ENCODE measurements around the gene STS. TPM values are rescaled to one million over a fixed set of nuclear protein-coding genes. Genes with fewer than 3 reads are reported as not detected.

STS gene
- total RNA-seq, 1 donor, result 3.3 TPM

DNA sequence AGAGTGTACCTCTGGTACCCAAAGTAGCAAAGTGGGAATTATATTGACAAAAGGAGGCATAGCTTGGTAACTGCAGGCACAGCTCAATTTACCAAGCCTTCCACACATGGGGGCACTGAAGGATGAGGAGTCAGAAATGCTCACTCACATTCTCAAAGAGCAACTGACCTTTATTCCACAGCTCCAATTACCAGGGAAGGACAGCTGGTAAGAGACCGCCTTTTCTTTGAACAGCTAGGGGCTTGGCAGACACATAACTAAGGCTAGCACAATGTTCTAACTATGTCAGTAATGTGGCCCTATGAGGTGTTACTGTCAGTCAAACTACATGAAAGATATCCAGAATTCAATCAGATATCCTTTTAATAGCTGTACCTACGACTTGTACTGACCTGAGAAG, 20.5 kb upstream of the STS start:
- no peaks in the 10 kb centered on the region for H3K27me3 ChIP-seq (ENCODE audit: insufficient read depth, low read length)
- no peaks in the 10 kb centered on the region for H3K9me3 ChIP-seq (ENCODE audit: low read depth, low read length)
- no peak overlapping the region for H3K4me3 ChIP-seq (ENCODE audit: low read length)
- peaks cover under 1% of the 10 kb centered on the region for H3K4me1 ChIP-seq (ENCODE audit: insufficient read depth, low read length)

DNA sequence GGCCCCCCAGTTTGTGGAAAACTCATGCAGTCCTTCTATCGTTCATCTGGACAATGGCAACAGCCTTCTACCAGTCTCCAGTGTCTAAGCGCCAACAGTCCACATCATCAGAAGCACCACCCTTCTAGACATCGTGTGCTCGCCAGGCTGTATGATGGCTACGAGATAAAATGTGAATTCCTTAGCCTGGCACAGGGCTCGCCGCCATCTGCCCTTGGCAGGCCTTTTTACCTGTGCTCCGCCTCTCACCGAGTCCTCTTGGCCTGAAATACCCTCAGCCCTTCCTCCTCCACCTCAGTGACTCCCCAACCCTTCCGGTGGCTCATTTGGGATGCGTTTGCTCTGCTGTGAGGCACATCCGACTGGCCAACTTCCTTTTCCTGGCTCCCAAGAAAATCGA, 15.9 kb upstream of the STS start:
- no peaks in the 10 kb centered on the region for H3K9me3 ChIP-seq (ENCODE audit: low read depth, low read length)
- H3K4me1 ChIP-seq (ENCODE audit: insufficient read depth, low read length), result peaks cover 16% of the 10 kb centered on the region
- no peak overlapping the region for H3K4me3 ChIP-seq (ENCODE audit: low read length)
- no peaks in the 10 kb centered on the region for H3K27me3 ChIP-seq (ENCODE audit: insufficient read depth, low read length)

DNA sequence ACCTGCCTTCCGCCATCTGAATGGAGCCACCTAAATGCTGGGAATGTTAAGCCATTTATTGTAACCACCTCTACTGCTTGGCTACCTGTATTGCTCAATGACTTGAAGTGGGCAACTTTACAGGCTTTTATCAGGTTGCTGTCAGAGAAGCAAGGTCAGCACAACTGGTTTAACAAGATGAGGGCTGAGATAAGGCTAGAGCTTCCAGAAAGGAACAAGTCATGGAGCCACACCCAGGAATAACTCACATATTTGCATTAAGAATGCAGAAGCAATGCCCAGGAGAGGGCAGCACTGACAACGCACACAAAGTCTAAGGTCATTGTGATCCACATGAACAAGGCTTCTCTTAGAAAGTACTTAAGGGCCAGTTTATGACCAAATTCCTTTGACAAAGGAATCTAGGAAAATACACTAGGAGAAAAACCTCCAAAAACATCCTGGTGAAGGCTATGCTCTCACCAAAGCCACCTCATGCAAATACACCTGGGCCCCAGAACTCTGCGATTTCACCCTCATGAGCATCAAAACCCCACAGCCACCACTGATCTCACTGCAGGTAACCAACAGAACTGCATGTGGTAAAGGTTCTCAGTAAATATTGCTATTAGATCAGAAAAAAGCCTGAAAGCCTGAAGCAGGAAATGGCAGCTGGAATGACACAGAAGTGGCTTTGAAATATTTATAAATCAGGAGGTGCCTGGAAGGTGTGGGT, 15.0 kb upstream of the STS start:
- no peaks in the 10 kb centered on the region for H3K9me3 ChIP-seq (ENCODE audit: low read depth, low read length)
- no peak overlapping the region for H3K4me3 ChIP-seq (ENCODE audit: low read length)
- peaks cover 16% of the 10 kb centered on the region for H3K4me1 ChIP-seq (ENCODE audit: insufficient read depth, low read length)
- H3K27me3 ChIP-seq (ENCODE audit: insufficient read depth, low read length), result no peaks in the 10 kb centered on the region

DNA sequence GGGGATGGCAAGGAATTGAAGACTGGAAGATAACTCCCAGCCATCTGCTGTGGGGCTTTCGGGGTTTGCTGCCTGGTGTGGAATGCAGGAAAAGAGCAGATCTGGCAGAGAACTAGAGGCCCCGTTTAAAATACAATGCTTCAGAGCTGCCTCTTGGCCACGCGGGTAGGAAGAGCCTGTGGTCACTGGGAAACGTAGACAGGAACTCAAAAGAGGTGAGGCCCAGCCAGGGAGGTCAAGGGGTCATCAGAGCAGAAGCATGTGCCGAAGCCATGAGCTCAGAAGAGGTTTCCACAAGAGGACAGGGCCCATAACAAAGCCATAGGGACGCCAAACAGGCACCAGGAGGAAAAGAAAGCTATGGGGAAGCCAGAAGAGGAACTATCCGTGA, 14.5 kb upstream of the STS start:
- H3K9me3 ChIP-seq (ENCODE audit: low read depth, low read length), result no peaks in the 10 kb centered on the region
- H3K4me1 ChIP-seq (ENCODE audit: insufficient read depth, low read length), result peaks cover 16% of the 10 kb centered on the region
- no peak overlapping the region for H3K4me3 ChIP-seq (ENCODE audit: low read length)
- no peaks in the 10 kb centered on the region for H3K27me3 ChIP-seq (ENCODE audit: insufficient read depth, low read length)

DNA sequence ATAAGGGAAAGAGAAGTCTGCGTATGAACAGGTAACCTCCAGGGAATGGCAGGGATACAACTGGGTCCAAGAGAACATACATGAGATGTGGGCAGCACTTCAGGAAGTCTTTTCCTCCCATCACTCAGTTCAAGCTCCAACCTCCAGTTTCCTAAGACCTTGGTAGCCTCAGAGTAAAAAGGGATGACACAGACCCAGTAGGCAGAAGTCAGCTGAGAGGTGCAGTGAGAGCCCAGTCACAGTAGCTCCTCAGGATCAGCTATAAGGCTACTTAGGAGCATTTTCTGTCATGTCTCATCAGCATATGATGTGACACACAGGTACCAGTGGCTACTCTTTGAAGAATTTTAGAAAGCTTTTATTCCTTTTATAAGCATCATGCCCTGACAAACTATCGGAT, 12.5 kb upstream of the STS start:
- H3K27me3 ChIP-seq (ENCODE audit: insufficient read depth, low read length), result no peaks in the 10 kb centered on the region
- H3K4me3 ChIP-seq (ENCODE audit: low read length), result no peak overlapping the region
- H3K9me3 ChIP-seq (ENCODE audit: low read depth, low read length), result no peaks in the 10 kb centered on the region
- H3K4me1 ChIP-seq (ENCODE audit: insufficient read depth, low read length), result peaks cover 16% of the 10 kb centered on the region

DNA sequence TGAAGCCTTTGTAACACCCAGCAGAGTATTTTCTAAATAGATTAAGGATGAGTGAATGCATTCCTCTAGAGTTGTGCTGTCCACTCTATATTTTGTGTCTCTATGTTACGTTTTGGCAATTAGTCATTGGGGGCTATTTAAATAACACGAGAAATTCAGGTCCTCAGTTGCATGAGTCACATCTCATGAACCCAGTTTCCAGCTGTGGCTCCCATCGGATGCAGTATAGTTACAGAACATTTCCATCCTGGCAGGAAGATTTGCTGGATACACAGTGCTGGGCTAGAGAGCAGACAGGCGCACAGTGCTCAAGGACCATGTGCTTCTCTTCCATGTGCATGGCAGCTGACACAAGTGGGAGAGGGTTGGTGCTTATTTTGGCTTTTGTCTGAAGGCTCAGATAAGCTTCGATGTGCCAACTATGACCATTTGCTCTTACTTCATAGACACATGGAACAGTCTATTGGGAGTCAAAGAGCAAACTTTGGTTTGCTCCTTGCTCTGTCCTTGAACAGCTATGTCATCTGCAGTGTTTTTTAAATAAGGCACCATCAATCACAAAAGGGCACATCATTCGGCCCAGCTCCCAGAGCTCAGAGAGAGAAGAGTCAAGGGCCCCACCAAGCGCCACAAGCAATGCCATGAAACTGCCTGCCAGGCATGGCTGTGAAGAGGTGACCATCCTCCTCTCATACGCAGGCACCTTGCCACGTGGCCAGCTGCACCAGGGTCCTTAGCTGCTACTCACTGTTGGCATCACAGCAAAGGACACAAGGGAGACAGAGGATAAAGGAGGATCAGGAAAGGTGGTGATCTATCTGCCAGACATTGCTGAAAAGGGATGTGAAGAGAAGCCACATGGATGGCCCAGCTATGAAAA, 8.1 kb upstream of the STS start:
- no peaks in the 10 kb centered on the region for H3K27me3 ChIP-seq (ENCODE audit: insufficient read depth, low read length)
- no peaks in the 10 kb centered on the region for H3K9me3 ChIP-seq (ENCODE audit: low read depth, low read length)
- no peak overlapping the region for H3K4me3 ChIP-seq (ENCODE audit: low read length)
- H3K4me1 ChIP-seq (ENCODE audit: insufficient read depth, low read length), result no peaks in the 10 kb centered on the region

DNA sequence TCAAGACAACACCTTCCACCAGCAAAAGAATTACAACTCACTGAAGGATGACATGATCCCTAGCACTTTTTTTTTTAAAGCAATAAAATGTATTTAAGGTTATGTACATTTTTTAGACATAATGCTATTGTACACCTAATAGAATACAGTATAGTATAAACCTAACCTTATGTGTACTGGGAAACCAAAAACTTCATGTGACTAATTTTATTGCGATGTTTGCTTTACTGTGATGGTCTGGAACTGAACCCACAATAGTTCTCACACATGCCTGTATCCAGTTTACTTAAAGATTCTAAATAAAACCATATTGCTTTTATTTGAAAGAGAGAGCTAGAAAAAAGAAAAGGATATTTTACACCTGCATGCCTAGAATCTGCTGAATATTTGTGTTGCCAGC, 4.4 kb upstream of the STS start:
- Histone ChIP-seq H3K27me3 (ENCODE audit: insufficient read depth, low read length) (no peaks in the 10 kb centered on the region), H3K9me3 (ENCODE audit: low read depth, low read length) (no peaks in the 10 kb centered on the region), H3K4me3 (ENCODE audit: low read length) (no peak overlapping the region), H3K4me1 (ENCODE audit: insufficient read depth, low read length) (peaks cover 22% of the 10 kb centered on the region)

DNA sequence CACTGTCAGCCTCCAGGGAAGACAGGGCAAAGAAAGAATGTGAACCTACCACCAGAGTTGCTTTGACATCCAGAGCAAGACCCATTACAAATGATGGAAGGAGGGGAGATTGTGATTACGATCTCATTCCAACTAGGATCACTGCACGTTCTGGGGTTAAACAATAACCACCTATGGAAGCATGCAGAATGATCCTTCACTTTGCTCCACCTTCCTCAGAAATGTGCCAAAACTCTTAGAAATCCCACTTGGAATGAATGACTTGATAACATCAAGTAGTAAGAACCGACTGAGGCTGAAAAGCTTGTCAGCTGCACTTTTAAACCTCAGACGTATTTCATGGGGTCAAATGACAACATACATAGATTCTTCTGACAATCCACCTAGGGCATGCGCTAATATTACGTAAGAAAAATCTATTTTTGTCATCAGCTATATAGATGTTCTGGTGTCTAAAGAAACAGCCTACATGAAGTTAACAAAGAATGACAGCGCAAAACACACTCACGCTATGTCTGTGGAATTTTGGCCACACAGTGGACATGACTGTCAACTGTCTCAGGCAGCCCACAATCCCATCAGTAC, 3.5 kb upstream of the STS start:
- Histone ChIP-seq H3K4me1 (ENCODE audit: insufficient read depth, low read length) (peaks cover 22% of the 10 kb centered on the region), H3K4me3 (ENCODE audit: low read length) (no peak overlapping the region), H3K9me3 (ENCODE audit: low read depth, low read length) (no peaks in the 10 kb centered on the region)

DNA sequence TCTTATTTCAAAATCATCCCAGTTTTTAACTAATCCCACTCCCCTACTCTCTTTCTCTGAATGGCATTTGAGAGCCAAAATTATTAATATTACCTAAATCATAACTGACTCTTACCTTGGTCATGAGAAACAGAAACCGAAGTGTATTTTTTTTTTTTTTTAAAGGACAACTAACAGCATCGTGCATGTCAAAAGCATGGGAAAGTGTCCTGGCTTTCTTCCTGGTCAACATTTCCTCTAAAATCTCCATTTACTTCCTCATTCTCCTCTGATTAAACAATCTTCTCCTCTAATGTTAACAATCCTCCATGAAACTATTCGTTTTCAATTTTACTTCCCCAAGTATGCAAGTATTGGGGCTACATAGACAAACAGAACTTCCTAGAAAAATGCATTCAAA, 2.1 kb upstream of the STS start:
- Histone ChIP-seq H3K27me3 (ENCODE audit: insufficient read depth, low read length) (no peaks in the 10 kb centered on the region), H3K9me3 (ENCODE audit: low read depth, low read length) (no peaks in the 10 kb centered on the region), H3K4me1 (ENCODE audit: insufficient read depth, low read length) (peaks cover 22% of the 10 kb centered on the region), H3K4me3 (ENCODE audit: low read length) (no peak overlapping the region)

More for the DNA sequence above, 3.5 kb upstream of the STS start:
- no peaks in the 10 kb centered on the region for H3K27me3 ChIP-seq (ENCODE audit: insufficient read depth, low read length)

DNA sequence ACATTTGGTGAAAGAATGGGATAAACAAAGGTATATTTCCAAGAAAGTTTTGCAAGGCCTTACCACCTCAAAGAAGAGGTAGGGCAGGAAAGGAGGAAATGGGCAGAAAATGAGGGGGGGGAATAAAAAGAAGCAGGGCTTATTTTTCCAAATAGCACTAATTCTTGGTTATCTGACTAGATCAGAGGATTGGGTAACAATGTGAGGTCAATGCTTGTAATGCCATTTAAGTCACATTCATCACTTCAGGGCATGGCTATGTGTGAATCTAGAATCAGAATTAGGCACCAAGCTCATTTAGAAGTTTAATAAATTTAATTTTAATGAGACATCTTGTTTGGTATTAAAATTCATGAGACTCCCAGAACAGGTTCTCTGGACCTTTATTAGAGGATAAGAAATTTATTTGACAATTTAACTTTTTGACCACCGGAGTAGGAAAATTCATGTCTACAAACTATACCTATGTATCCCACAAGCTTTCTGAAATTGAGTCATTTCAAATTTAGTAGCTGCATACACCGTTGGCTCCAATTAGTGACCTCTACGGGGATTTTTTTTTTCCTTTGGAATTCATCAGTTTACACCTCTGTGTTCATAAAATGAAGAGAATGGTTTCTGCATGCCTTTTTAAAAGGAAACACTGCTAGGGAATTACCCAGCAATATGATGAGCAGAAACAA, 1.4 kb upstream of the STS start:
- Histone ChIP-seq H3K4me3 (ENCODE audit: low read length) (no peak overlapping the region), H3K9me3 (ENCODE audit: low read depth, low read length) (no peaks in the 10 kb centered on the region), H3K4me1 (ENCODE audit: insufficient read depth, low read length) (peaks cover 22% of the 10 kb centered on the region), H3K27me3 (ENCODE audit: insufficient read depth, low read length) (no peaks in the 10 kb centered on the region)

DNA sequence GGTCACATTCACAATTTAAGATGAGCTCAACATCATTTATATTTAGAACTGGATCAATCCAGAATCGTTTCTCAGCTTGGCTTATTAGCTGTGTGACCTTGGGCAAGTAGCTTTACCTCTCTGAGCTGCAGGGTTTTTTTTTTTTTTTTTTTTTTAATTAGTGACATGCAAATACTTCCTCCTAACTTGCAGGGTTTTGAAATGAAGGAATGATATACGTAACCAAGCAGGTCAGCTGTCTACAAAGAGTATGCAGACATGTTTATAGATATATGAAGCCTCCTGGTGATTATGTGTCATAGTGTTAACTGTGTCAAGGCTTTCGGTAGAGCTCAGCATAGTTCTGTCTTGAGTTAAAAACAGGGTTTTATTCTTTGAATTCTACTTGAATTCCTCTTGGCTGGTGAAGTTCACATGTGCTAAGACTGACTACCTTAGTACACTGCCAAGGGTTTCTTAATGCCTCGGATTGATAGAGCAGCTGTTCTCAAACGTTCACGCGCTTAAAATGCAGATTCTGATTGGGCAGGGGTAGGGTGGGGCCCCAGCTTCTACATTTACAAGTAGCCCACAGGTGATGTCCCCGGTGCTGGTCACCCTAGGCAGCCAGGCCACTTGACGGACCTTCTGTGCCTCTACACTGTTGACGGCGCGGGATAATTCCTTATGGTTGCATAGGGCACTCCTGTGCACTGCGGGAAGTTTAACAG, 654 bp upstream of the STS start:
- Histone ChIP-seq H3K9me3 (ENCODE audit: low read depth, low read length) (no peaks in the 10 kb centered on the region), H3K4me3 (ENCODE audit: low read length) (peak overlapping the region; percentile 91), H3K27me3 (ENCODE audit: insufficient read depth, low read length) (no peaks in the 10 kb centered on the region), H3K4me1 (ENCODE audit: insufficient read depth, low read length) (peaks cover 22% of the 10 kb centered on the region)

DNA sequence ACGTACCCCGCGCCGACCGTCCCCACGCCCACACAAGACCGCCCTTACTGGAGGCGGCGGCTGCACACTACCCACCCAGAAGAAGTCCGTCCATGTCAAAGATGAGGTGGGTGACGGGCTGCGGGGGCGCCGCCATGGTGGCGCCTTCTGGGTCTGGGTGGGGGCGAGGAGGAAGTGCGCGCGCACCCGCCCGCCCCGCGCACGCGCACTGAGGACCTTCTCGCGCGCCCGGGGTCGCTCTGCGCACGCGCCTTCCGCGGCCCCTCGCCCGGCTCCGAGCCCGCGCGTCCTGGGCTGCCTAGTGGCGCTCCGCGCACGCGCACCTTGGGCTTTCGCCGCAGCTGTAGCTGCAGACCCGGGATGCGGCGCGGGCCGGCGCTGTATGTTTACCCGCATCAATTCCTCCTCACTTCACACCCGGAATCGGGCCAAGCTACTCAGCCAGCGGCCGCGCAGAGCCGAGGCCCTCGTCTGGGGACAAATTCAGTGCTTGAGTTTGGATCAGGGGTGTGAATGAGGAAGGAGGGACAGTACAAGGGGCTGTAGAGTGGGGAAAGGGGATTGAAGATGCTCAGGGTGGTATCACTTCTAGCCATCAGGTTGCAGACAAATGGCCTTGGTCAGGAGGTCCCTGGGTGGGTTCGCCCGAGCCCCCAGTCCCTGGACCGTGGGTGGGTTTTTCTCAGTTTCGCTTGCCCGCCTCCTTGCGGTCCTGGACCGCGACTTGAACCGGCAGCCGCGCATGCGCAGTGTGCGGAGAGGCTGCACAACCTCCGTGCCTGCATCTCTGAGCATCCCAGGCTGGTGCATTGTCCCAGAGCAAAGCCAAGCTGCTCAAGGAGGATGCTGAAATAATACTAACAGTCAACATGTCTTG, 704 bp downstream of the STS start, which contains the start of gene PUDP:
PUDP (minus strand) TSS at position 176 of the 877 bp plus-strand sequence; CDS start at position 136, 40 bp downstream.
- H3K4me3 ChIP-seq (ENCODE audit: low read length), result peak within 1 kb of the TSS; percentile 91
- no peaks in the 10 kb centered on the region for H3K27me3 ChIP-seq (ENCODE audit: insufficient read depth, low read length)
- peaks cover 22% of the 10 kb centered on the region for H3K4me1 ChIP-seq (ENCODE audit: insufficient read depth, low read length)
- no peaks in the 10 kb centered on the region for H3K9me3 ChIP-seq (ENCODE audit: low read depth, low read length)

DNA sequence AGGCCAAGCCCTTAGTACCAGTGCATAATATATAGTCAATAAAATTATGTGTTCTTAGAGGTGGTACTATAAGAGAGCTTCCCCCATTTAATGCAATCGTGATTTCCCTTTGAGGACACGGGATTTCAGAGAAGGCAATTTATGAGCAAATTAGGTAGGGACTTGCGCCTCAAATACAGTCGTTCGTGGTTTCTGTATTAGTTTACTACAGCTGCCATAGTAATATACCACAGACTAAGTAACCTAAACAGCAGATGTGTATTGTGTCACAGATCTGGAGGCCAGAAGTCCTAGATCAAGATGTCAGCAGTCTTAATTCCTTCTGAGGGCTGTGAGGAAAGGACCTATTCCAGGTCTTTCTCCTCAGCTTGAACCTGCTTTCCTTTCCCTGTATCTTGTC, 1.9 kb downstream of the STS start:
- no peaks in the 10 kb centered on the region for H3K27me3 ChIP-seq (ENCODE audit: insufficient read depth, low read length)
- no peak overlapping the region for H3K4me3 ChIP-seq (ENCODE audit: low read length)
- H3K9me3 ChIP-seq (ENCODE audit: low read depth, low read length), result no peaks in the 10 kb centered on the region
- peaks cover 22% of the 10 kb centered on the region for H3K4me1 ChIP-seq (ENCODE audit: insufficient read depth, low read length)

DNA sequence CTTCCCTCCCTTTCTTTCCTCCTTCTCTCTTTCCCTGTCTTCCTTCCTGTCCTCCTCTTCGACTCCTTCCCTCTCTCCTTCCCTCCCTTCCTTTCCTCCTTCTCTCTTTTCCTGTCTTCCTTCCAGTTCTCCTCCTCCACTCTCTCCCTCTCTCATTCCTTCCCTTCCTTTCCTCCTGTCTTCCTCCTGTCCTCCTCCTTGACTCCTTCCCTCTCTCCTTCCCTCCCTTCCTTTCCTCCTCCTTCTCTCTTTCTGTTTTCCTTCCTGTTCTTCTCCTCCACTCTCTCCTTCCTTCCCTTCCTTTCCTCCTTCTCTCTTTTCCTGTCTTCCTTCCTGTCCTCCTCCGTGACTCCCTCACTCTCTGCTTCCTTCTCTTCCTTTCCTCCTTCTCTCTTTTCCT, 5.7 kb downstream of the STS start:
- Histone ChIP-seq H3K9me3 (ENCODE audit: low read depth, low read length) (no peaks in the 10 kb centered on the region), H3K4me3 (ENCODE audit: low read length) (no peak overlapping the region), H3K27me3 (ENCODE audit: insufficient read depth, low read length) (no peaks in the 10 kb centered on the region)

More for the DNA sequence above, 5.7 kb downstream of the STS start:
- H3K4me1 ChIP-seq (ENCODE audit: insufficient read depth, low read length), result no peaks in the 10 kb centered on the region
